CD4-positive, alpha-beta T cell treated with Interleukin-17A for 4 hours (primary cell): Measurements from ENCODE around the gene ZMIZ1.

ENCODE experiments used
- DNase-seq: peaks from one replicate; pipeline ENCODE4 v3.0.0-alpha.2; 2020; ENCODE audit warnings: mixed read lengths

ZMIZ1 gene

GRCh38 chr10:79082631-79083596 lies 14.1 kb downstream of the ZMIZ1 start:
- no peak for DNase-seq

DNA sequence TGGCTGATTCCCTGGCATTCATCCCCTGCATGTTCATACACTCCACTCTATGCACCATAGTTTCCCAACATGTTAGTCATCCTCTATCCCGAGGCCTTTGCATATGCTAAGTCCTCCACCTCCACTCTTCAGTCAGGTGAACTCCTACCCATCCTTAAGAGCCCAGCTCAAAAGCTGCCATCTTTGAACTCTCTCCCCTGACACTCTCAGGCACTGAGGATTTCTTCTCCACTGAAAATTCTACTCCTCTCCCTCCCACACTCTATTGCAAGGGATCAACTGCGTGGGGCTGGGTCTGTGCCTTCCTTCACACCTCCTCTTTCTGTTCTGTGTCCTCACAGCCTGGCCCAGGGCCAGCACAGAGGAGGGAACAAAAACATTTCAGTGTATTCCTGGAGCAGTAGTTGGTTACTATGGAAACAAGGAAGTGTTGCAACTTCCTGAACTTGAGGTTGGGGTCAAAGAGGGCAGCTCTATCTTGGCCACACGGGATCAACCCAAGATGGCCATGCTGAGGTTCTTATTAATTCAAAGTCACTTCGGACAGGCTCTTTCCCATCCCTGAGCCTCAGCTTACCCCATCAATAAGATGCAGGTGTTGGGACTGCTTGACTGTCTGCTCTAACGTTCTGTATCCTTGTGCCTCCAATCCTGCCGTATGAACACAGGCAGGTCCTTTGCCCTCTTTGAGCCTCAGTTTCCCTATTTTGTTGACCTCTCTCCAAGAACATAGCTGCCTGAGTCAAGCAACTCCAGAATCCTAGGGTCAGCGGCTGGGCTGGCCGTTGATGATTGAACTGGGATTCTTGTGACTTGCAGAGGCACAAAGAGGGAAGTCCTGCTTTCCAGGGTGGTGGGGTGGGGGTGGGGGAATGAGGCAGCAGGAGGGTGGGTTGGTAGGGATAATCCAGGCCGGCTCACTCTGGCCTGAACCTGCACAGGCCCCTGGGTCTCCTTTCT lies 15.5 kb downstream of the ZMIZ1 start:
- DNase-seq, result peak; percentile 21

GRCh38 chr10:79084972-79085597 lies 16.3 kb downstream of the ZMIZ1 start:
- DNase-seq, result no peak

GRCh38 chr10:79086822-79087221 lies 18.1 kb downstream of the ZMIZ1 start:
- no peak for DNase-seq

GRCh38 chr10:79087721-79088120 lies 19.0 kb downstream of the ZMIZ1 start:
- DNase-seq, result no peak

- DNase-seq, result no peak
Measured at GRCh38 chr10:79088176-79088575, 19.4 kb downstream of the ZMIZ1 start.

DNA sequence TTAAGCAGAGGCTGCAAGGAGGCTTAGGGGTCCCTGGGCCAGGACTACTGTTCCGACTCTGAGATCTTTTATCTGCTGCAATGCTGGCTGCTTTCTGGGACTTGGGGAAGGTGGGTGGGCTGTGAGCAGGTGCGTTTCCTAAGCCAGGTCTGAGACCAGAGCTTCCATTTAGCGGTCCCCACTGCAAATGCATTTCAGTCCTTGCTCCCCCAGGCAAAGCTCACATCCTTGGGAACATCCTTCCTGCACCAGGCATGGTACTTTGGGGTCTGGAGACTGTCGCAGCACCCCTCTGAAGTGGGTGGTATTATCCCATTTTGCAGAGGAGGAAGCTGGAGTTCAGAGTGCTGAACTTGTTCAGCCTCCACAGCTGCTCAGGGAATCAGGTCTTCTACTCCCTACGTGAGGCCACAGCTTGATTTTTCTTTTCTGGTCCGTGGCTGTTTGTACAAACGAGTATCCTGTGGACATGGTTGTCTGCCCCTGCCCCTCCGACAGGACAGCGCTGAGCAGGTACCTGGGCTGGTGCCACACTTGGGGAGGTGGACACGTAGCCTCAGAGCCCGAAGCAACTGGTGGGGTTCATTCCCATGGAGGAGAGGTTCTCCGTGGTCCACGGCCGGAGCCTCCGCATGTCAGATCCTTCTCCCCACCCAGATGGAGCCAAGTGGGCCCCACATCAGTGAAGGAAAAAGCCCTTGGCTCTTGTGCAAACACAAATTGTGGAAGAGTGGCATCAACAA lies 20.0 kb downstream of the ZMIZ1 start:
- no peak for DNase-seq

DNA sequence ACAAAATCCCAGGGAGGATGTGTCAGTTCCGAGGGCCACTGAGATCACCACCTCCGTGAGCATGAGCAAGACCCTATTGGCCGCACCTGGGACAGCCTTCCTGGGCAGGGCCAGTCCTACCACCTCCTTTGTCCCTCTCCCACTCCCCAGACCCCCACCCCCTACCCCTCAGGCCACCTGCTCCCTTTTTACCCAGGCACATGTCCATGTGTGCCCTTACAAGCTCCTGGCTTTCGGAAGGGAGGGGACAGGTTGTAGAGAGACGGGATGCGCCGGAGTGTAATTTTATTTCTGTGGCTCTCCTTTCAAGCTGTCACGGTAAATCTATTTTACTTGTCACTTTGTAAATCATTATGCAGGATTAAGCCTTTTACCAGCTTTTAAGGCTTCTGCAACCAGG lies 20.9 kb downstream of the ZMIZ1 start:
- DNase-seq, result no peak

- no peak for DNase-seq
Measured at GRCh38 chr10:79090134-79090803, 21.5 kb downstream of the ZMIZ1 start.

DNA sequence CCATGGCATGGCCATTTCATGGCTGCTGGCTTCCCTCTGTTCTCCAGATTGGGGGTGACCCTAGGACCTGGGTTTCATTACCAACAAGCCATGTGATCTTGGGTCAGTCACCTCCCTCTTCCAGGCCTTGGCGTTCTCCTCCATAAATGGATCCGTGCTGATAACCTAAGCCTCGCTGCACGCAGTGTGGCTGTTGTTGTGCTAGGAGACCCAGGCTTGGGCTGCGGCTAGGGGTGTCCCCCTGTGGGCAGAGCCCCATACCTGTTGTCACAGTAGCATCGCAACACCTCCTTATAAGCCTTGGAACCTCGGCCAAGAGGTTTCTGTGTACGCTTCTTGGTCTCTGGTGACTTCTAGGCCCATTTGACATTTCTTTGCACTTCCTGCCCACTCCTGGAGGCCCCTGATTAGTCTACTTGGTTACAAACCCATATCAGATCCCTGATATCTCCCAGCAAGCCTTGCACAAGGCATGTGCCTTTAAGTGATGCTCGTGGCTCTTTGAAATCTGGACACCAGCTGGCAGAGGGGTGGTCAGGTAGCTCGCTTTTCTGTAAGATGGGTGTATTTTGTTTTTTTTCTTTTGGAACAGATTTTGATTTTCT lies 23.6 kb downstream of the ZMIZ1 start:
- no peak for DNase-seq

DNA sequence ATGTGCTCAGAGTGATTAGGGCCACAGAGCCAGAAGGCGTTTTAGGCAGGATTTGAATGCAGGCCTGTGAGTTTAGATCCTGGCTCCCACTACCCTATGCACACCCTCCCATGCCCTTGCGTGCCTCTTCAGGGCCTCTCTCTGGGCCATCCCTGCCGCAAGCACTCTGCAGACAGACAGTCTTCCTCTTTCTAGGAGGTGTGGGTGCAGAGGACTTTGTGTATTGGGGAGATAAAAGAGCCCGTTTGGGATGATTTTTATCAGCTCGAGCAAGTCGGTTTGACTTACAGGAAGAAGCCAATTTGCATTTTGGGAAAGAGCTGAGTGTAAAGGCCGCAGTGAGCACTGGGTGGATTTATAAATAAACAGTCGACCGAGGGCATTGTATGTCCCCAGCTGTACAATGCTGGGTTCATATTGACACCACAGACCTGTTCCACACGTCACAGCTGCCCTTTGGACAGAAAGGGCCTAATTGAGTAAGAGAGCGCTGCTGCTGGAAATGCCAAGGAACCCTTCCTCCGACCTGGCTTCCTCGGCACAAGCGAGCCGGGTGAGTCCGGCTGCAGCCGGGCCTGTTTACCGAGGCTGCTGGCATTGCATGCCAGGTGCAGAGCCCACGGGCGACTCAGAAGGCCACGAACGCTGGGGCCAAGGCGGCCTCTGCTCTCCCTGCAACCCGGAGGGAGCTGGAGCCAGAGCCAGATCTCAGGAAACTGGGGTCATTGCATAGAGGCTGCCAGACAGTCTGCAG lies 25.1 kb downstream of the ZMIZ1 start:
- DNase-seq, result peak; percentile 25

- DNase-seq, result no peak
Measured at GRCh38 chr10:79094412-79095175, 25.8 kb downstream of the ZMIZ1 start.

DNA sequence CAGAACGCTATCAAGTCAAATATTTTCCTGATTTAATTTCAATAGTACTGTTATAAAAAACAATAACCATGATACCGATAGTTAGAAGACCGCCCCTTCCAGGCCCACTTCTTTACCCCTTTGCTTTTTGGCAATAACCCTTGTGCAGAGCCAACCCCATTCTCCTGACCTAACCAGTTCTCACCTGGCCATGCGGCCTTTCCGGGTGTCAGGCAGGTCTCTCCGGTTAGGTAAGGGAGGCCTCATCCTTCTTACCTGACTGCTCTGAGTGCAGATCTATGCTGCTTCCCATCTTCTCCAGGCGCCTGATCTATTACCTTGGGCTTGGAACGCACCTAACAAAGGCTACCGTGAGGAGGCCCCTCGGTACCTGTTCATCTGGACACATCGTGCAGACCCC lies 26.6 kb downstream of the ZMIZ1 start:
- no peak for DNase-seq

GRCh38 chr10:79096514-79096913 lies 27.7 kb downstream of the ZMIZ1 start:
- no peak for DNase-seq

- no peak for DNase-seq
Measured at GRCh38 chr10:79097021-79097872, 28.5 kb downstream of the ZMIZ1 start.

GRCh38 chr10:79098061-79098460 lies 29.3 kb downstream of the ZMIZ1 start:
- DNase-seq, result no peak

DNA sequence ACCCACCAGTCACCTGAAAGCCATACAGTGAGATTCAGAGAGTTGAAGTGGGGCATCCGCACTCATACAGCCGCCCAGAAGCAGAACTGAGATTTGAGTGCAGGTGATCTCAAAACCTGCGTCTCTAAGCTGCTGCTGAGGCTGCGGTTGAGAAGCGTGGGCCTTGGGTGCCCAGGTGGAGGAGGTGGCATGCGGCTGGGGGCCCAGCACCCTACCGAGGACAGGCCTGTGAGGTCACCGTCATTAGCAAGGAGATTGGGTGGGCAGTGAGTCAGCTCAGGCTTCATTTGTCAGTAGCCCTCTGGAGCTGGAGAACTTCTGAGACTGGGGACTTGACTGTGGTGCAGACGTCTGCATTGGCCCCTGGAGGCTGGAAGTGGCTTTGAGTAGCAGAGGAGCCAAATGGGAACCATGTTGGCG lies 29.8 kb downstream of the ZMIZ1 start:
- no peak for DNase-seq

- DNase-seq, result no peak
Measured at GRCh38 chr10:79099898-79100448, 31.2 kb downstream of the ZMIZ1 start.
